Mesothelial cell of epicardium (in vitro differentiated cells): Measurements from ENCODE around the gene RBM6. TPM values are rescaled to one million over a fixed set of nuclear protein-coding genes. Genes with fewer than 3 reads are reported as not detected.

Experiments
- DNase-seq, 2 experiments: peaks; one replicate each; pipeline ENCODE4 v3.0.0; 2021; ENCODE audit warnings: low spot score in 2 of 2; ENCODE audit not compliant: unreplicated experiment in 2 of 2
- H3K27ac Mint-ChIP-seq: 2 replicates; pipeline ENCODE4 v1.8.0; 2021; ENCODE audit warnings: mixed read lengths
- H3K27me3 Mint-ChIP-seq: 2 replicates; pipeline ENCODE4 v1.8.0; 2021; ENCODE audit warnings: low read depth, mixed read lengths
- H3K36me3 Mint-ChIP-seq: 2 replicates; pipeline ENCODE4 v1.8.0; 2021; ENCODE audit warnings: mixed read lengths
- H3K4me1 Mint-ChIP-seq: 2 replicates; pipeline ENCODE4 v1.8.0; 2021; ENCODE audit warnings: mixed read lengths
- H3K4me3 Mint-ChIP-seq: 2 replicates; pipeline ENCODE4 v1.8.0; 2021; ENCODE audit warnings: mild to moderate bottlenecking, moderate library complexity, mixed read lengths
- H3K9me3 Mint-ChIP-seq: 2 replicates; pipeline ENCODE4 v1.8.0; 2021; ENCODE audit warnings: mixed read lengths
- total RNA-seq: library from RNA; stranded (reverse); gene quantifications from 3 replicates; pipeline ENCODE4 v1.2.1, GENCODE V29; 2021
- TF ChIP-seq, protein P1 (sequence below): fragments of 200-600 bp; sonication (generic); IDR thresholded peaks from one replicate; pipeline ENCODE4 v1.5.0; 2021; ENCODE audit warnings: antibody characterized with exemption; ENCODE audit not compliant: unreplicated experiment

Gene RBM6
- total RNA-seq, 1 donor from 2014 or later: 162 TPM

DNA sequence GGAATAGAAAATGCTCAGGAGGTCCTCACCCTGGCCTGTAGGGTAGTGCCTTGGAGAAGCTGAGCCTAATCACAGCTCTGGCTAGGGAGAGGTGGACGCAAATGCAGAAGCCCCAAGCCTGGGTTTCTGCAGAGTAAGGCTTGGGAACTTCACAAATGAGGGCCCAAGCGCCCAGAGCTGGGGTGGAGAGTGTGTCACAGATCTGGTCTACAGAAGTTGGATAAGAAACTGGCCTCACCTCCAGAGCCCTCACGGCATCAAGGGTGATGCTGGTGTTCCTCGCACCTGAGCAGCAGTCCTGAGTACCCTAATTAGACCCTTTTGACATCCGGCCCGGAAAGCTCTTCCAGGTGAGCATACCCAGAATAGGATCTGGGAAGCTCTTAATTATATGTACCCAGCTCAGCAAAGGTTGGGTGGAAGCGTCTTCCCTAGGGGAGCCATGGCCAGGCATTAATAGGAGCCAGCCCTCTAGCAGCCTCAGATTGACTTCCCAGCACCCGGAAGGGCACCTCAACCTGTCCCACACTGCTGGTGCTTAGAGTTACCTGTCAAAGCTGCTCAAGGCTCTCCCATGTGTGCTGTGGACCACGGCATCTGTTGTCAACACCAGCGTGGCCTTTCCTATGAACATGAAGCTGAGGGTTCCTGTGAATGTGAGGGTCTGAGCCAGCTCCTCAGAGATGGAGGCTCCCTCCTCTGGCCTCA, 180.6 kb downstream of the RBM6 start:
- Mint-ChIP-seq H3K27me3 (no peaks in the 10 kb centered on the region), H3K36me3 (peaks cover 29% of the 10 kb centered on the region), H3K27ac (peak overlapping the region; percentile 43), H3K9me3 (no peaks in the 10 kb centered on the region), H3K4me1 (peaks cover 36% of the 10 kb centered on the region), H3K4me3 (no peak overlapping the region)
- DNase-seq: no peak
- TF ChIP-seq, protein P1, sequence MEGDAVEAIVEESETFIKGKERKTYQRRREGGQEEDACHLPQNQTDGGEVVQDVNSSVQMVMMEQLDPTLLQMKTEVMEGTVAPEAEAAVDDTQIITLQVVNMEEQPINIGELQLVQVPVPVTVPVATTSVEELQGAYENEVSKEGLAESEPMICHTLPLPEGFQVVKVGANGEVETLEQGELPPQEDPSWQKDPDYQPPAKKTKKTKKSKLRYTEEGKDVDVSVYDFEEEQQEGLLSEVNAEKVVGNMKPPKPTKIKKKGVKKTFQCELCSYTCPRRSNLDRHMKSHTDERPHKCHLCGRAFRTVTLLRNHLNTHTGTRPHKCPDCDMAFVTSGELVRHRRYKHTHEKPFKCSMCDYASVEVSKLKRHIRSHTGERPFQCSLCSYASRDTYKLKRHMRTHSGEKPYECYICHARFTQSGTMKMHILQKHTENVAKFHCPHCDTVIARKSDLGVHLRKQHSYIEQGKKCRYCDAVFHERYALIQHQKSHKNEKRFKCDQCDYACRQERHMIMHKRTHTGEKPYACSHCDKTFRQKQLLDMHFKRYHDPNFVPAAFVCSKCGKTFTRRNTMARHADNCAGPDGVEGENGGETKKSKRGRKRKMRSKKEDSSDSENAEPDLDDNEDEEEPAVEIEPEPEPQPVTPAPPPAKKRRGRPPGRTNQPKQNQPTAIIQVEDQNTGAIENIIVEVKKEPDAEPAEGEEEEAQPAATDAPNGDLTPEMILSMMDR: no peak

DNA sequence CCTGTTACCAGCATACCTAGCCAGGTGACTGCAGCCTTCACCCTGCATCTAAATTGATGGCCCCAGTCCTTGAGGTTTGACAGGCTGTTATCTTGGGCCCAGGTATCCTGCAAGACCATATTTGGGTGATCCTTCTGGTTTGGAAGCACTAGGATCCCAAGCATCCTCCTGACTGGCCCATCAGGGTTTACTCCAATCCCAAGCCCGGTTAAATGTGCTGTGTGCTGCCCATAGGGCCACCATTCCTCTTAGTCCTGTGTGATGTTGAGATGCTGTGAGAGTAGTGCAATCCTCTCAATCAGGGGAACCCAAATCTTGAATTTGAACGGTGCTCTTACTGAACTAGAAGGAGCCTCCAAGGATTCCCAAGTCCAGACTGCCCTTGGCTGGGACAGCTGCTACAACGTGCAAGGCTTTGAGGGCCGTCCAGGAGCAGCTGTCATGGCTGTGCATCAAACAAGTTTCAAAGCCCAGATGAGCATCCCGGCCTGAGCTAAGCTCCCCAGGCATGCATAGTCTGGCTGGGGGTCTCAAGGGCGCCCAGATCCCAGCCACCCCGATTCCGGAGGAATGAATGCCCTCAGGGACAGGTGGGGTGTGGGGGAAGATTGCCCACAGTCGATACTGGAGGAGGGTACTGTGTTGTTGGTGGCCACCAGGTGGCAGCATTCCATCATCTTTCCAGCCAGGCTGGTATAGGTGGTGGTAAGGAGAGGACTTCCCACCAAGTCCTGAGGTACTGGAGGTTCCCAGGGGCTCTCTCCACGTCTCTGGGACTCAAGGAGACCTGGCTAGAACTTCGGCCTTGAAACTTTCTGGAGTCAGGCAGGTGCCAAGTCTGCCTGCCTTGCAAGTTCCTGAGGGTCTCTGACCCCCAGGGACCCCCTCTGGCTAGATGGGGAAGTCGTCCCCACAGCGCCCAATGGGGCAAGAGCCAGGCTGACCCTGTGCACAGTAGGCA, 181.4 kb downstream of the RBM6 start:
- DNase-seq: peak; percentile 72 to 87
- Mint-ChIP-seq H3K4me3 (no peak overlapping the region), H3K36me3 (peaks cover 21% of the 10 kb centered on the region), H3K9me3 (no peaks in the 10 kb centered on the region), H3K27ac (no peak overlapping the region), H3K27me3 (no peaks in the 10 kb centered on the region), H3K4me1 (peaks cover 44% of the 10 kb centered on the region)
- TF ChIP-seq, protein P1: peak; percentile 90

DNA sequence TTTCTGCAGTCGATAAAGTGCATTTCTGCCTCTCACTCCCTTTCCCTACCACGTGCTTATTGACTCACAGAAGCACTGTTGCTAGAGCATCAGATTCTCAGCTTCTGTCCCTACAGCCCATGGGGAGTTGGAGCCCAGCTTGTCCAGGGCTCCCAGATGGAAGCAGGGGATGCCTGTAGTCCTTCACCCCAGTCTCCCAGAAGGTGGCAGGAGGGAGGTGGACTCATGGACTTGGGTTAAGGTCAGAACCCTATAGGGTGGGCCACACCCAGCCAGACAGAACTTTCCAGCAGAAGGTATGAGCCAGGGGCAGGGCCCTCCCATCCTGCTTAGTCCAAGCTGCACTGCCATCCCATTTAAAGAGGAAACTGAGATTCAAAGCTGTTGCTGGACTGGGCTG, 182.1 kb downstream of the RBM6 start:
- no peak for DNase-seq
- peaks cover 15% of the 10 kb centered on the region for H3K36me3 Mint-ChIP-seq
- H3K4me3 Mint-ChIP-seq: peak overlapping the region; percentile 15
- H3K9me3 Mint-ChIP-seq: no peaks in the 10 kb centered on the region
- TF ChIP-seq, protein P1: no peak
- no peaks in the 10 kb centered on the region for H3K27me3 Mint-ChIP-seq
- H3K4me1 Mint-ChIP-seq: peaks cover 51% of the 10 kb centered on the region
- peak overlapping the region; percentile 64 for H3K27ac Mint-ChIP-seq

DNA sequence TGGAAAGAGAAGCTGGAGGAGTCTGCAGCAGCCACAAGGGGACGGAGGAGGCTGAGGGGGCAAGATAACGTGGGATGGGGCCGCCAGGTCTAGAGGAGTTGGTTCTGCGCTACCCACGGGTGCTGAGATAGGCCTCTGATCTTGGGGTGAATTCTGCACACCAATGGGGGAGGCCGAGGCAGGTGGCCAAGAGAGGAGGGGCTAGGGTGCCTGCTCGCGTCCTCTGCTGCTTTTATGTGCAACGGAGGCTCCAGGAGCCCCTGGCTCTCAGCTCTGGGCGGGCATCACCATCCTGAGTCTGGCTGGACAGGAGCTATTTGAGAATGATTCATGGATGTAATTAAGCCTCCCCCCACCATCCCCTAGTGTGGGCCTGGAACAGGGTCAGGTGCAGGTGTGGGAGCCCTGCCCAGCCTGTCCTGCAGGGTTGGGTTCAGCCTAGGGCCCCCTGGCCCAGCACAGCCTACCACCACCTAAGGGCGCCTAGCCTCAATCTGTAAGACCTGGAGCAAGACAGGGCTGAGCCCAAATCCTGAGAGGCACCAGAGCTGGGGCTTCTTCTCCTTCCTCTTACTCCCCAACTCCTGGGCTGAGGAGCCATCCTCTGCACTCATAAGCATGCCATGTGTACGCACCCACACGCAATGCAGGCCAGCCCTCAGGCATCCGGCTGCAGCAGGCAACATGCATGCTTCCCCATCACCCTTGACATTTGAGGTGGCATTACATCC, 182.9 kb downstream of the RBM6 start:
- peak overlapping the region; percentile 64 for H3K27ac Mint-ChIP-seq
- H3K4me3 Mint-ChIP-seq: no peak overlapping the region
- peaks cover 54% of the 10 kb centered on the region for H3K4me1 Mint-ChIP-seq

More for the DNA sequence above, 182.9 kb downstream of the RBM6 start:
- H3K9me3 Mint-ChIP-seq: no peaks in the 10 kb centered on the region
- no peaks in the 10 kb centered on the region for H3K27me3 Mint-ChIP-seq
- TF ChIP-seq, protein P1: no peak
- DNase-seq: no peak
- peaks cover 12% of the 10 kb centered on the region for H3K36me3 Mint-ChIP-seq
